ENCODE measurements around the gene SLC24A4. TPM values are rescaled to one million over a fixed set of nuclear protein-coding genes. Genes with fewer than 3 reads are reported as not detected.

The SLC24A4 gene
- total and polyA plus RNA-seq, 5 donors from 2014 or later = 0.91 TPM; not detected in 4

DNA sequence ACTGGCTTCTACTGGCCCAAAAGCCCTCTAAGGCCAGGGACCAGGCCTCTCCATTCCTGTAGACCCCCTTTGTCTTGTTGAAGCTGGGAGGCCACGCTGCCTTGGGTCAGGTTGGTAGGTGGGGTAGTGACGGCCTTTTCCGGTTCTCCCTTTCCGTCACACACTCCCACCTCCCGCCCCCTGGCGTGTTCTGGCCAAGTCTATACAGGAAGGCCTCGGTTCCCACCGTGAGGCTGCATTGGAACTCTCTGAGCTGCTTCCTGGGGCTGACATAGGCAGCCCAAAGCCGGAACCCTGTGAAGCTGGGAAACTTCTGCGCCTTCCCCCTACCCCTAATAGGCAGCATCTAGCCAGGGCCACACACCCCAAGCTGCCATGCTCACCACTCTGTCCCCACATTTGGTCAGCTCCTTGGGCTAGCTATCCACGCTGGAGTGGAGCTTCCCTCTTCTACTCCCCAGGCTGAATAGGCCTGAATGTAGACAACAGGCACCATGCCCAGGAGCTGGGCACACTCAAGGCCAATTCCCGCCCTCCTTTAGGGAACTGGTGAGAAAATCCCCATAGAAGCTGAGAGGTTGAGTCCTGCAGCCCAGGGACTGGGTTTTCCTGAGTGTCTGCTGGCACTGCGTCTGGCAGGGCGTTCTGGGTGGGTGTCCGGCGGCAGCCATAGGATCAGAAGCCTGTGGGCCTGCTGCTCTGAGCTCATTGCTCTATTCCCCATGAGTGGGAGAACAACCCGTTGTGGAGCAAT is 226.3 kb downstream of the SLC24A4 start:
- no peak overlapping the region for H3K27ac ChIP-seq (ENCODE audit: insufficient read depth, low read length, poor library complexity, severe bottlenecking)
- H3K4me1 Mint-ChIP-seq = peaks cover 7 to 24% (median 15%) of the 10 kb centered on the region in 4 donors
- no peak for DNase-seq

DNA sequence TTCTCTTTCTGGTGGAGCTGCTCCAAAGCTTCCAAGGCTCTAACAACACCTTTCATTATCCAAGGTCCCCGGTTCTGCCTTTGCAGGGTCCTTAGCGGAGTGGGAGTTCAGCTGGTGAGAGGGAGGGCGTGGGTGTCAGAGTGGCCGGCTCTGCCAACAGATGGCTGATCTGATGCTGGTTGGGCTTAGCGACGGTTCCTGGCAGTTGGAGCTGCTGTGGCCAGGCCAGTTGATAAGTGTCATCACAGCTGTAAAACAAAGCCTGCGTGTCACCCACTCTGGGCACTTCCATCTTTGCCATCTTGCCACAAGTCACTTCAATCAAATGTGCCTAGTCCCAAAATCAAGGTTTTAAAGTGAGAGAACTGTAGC is 226.9 kb downstream of the SLC24A4 start:
- Mint-ChIP-seq H3K9me3 (no peaks in the 10 kb centered on the region), H3K4me3 (no peak overlapping the region), H3K4me1 (peaks cover 7 to 24% (median 14%) of the 10 kb centered on the region in 4 donors), H3K27me3 (no peaks in the 10 kb centered on the region), H3K36me3 (no peaks in the 10 kb centered on the region), H3K27ac (peak overlapping the region in 1 of 3 donors; percentile 3)
- no peak overlapping the region for H3K4me3 ChIP-seq (ENCODE audit: low read depth, low read length)
- no peak overlapping the region for H3K27ac ChIP-seq (ENCODE audit: insufficient read depth, low read length, poor library complexity, severe bottlenecking)
- no peaks in the 10 kb centered on the region for H3K9me3 ChIP-seq (ENCODE audit: control insufficient read depth in 2 of 2, low read length in 2 of 2)
- DNase-seq = no peak
- H3K27me3 ChIP-seq (ENCODE audit: control insufficient read depth, insufficient read depth, low read length) = no peaks in the 10 kb centered on the region
- no peaks in the 10 kb centered on the region for H3K36me3 ChIP-seq (ENCODE audit: control insufficient read depth, insufficient read depth, low read length)
- no peak for ATAC-seq (ENCODE audit: low read depth in 2 of 2)
- H3K4me1 ChIP-seq (ENCODE audit: control insufficient read depth, insufficient read depth, low read length, poor library complexity, severe bottlenecking) = peaks cover 12% of the 10 kb centered on the region

More for the DNA sequence above, 226.3 kb downstream of the SLC24A4 start:
- Mint-ChIP-seq H3K27me3 (no peaks in the 10 kb centered on the region), H3K9me3 (no peaks in the 10 kb centered on the region), H3K4me3 (no peak overlapping the region), H3K27ac (no peak overlapping the region), H3K36me3 (no peaks in the 10 kb centered on the region)
- ATAC-seq (ENCODE audit: low read depth in 2 of 2) = no peak
- H3K36me3 ChIP-seq (ENCODE audit: control insufficient read depth, insufficient read depth, low read length) = no peaks in the 10 kb centered on the region
- peaks cover 12% of the 10 kb centered on the region for H3K4me1 ChIP-seq (ENCODE audit: control insufficient read depth, insufficient read depth, low read length, poor library complexity, severe bottlenecking)
- no peaks in the 10 kb centered on the region for H3K9me3 ChIP-seq (ENCODE audit: control insufficient read depth in 2 of 2, low read length in 2 of 2)
- no peak overlapping the region for H3K4me3 ChIP-seq (ENCODE audit: low read depth, low read length)
- no peaks in the 10 kb centered on the region for H3K27me3 ChIP-seq (ENCODE audit: control insufficient read depth, insufficient read depth, low read length)

Other genes starting within 250 kb of the SLC24A4 start
- gene ATXN3, start 216.6 kb upstream of the SLC24A4 start, total RNA-seq = 28.5 TPM
- gene ATXN3, start 216.6 kb upstream of the SLC24A4 start, polyA plus RNA-seq = 10 to 100 TPM; 13.1 to 21.3 (median 16.3) TPM
- 54.8 TPM for gene NDUFB1, start 201.5 kb upstream of the SLC24A4 start, total RNA-seq
- gene NDUFB1, start 201.5 kb upstream of the SLC24A4 start, polyA plus RNA-seq = 100 to 1,000 TPM; 390 to 471 (median 424) TPM
- 33.9 TPM for gene CPSF2, start 201.2 kb upstream of the SLC24A4 start, total RNA-seq
- gene CPSF2, start 201.2 kb upstream of the SLC24A4 start, polyA plus RNA-seq = 10 to 100 TPM; 34.1 to 48.8 (median 37.3) TPM
- gene RIN3, start 190.6 kb downstream of the SLC24A4 start, total RNA-seq = 120 TPM
- 10 to 100 TPM; 21.0 to 25.7 (median 23.1) TPM for gene RIN3, start 190.6 kb downstream of the SLC24A4 start, polyA plus RNA-seq